Sigmoid colon (tissue), 4 donors: Measurements from ENCODE around the gene PTK7.

Experiments used
- EP300 ChIP-seq, 4 donors: sonication (generic); formaldehyde crosslinking; IDR thresholded peaks; one replicate each; pipeline ENCODE4 v1.6.1; 2017; ENCODE audit warnings: antibody characterized with exemption in 4 of 4
- TF ChIP-seq, protein P1 (sequence below), 4 experiments: fragments of 450-650 bp in 3 of 4; fragments of 200-600 bp in 1 of 4; IDR thresholded peaks; one replicate each; pipeline ENCODE4 v1.5.1; 2016 to 2019; ENCODE audit warnings: antibody characterized with exemption in 4 of 4, mild to moderate bottlenecking in 3 of 4, moderate library complexity in 2 of 4

DNA sequence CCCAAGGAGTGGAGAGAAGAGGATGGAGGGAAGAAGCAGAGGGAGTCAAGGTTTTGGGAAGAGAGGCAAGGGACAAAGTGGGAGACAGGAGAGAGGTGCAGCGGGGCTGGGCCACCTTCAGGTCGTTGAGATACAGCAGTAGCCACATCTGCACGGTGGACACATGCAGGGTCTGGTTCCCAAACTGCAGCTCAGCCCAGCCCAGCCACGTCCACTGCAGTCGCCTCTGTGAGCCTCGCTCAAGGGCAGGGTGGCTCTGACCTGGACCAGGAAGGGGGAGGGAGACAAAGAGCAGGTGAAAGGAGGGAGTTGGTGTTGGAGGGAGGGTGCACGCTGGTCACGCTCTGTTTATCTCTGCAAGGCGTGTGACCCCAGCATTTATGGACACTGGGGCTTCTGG lies 37.4 kb upstream of the PTK7 start:
- TF ChIP-seq, protein P1, sequence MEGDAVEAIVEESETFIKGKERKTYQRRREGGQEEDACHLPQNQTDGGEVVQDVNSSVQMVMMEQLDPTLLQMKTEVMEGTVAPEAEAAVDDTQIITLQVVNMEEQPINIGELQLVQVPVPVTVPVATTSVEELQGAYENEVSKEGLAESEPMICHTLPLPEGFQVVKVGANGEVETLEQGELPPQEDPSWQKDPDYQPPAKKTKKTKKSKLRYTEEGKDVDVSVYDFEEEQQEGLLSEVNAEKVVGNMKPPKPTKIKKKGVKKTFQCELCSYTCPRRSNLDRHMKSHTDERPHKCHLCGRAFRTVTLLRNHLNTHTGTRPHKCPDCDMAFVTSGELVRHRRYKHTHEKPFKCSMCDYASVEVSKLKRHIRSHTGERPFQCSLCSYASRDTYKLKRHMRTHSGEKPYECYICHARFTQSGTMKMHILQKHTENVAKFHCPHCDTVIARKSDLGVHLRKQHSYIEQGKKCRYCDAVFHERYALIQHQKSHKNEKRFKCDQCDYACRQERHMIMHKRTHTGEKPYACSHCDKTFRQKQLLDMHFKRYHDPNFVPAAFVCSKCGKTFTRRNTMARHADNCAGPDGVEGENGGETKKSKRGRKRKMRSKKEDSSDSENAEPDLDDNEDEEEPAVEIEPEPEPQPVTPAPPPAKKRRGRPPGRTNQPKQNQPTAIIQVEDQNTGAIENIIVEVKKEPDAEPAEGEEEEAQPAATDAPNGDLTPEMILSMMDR (IDR thresholded peaks at IDR 0.05), result no peak
- TF ChIP-seq EP300 (IDR thresholded peaks at IDR 0.05), result no peak
